ENCODE results near the gene DYRK2.

DNA sequence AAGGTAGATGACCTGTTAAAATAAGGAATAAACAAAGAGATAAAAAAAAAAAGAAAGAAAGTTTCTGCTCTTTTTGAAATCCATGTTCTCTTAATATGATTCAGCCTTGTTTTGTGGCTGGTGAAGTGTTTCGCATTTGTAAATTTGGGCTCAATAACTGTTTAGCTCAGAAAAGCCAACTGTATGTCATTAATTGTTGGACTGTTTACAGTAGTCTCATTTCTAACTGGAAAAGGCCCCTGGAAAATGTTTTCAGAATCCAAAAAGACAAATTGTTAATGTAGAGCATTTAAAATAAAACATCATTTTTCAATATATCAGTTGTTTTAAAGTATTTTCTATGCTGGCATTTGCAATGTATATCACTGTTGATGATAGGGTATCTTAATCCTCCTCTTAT lies 47.4 kb upstream of the DYRK2 start:
- TF ChIP-seq, protein P1, sequence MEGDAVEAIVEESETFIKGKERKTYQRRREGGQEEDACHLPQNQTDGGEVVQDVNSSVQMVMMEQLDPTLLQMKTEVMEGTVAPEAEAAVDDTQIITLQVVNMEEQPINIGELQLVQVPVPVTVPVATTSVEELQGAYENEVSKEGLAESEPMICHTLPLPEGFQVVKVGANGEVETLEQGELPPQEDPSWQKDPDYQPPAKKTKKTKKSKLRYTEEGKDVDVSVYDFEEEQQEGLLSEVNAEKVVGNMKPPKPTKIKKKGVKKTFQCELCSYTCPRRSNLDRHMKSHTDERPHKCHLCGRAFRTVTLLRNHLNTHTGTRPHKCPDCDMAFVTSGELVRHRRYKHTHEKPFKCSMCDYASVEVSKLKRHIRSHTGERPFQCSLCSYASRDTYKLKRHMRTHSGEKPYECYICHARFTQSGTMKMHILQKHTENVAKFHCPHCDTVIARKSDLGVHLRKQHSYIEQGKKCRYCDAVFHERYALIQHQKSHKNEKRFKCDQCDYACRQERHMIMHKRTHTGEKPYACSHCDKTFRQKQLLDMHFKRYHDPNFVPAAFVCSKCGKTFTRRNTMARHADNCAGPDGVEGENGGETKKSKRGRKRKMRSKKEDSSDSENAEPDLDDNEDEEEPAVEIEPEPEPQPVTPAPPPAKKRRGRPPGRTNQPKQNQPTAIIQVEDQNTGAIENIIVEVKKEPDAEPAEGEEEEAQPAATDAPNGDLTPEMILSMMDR (IDR thresholded peaks at IDR 0.05), result no peak
- TF ChIP-seq POLR2A (IDR thresholded peaks at IDR 0.05) (no peak), POLR2AphosphoS5 (IDR thresholded peaks at IDR 0.05) (no peak)

Data from transverse colon (tissue), 4 donors.